Stimulated activated CD8-positive, alpha-beta memory T cell treated with anti-CD3 and anti-CD28 coated beads, Interleukin-12 subunit alpha, Interleukin-12 subunit beta, amount 100 ng/mL, for 1 hour (primary cell): ENCODE results near the gene RNPEPL1.

Experiments
- DNase-seq: peaks from one replicate; pipeline ENCODE4 v3.0.0-alpha.2; 2020; ENCODE audit warnings: low read depth

The RNPEPL1 gene

GRCh38 chr2:240565333-240566202 lies 2.7 kb upstream of the RNPEPL1 start:
- DNase-seq: peak; percentile 88

- DNase-seq: peak; percentile 87
These were observed 1.8 kb upstream of the RNPEPL1 start for GRCh38 chr2:240566203-240567136.

GRCh38 chr2:240567137-240567871 lies 980 bp upstream of the RNPEPL1 start:
- no peak for DNase-seq

GRCh38 chr2:240568678-240569522 lies 616 bp downstream of the RNPEPL1 start:
- peak; percentile 30 for DNase-seq

DNA sequence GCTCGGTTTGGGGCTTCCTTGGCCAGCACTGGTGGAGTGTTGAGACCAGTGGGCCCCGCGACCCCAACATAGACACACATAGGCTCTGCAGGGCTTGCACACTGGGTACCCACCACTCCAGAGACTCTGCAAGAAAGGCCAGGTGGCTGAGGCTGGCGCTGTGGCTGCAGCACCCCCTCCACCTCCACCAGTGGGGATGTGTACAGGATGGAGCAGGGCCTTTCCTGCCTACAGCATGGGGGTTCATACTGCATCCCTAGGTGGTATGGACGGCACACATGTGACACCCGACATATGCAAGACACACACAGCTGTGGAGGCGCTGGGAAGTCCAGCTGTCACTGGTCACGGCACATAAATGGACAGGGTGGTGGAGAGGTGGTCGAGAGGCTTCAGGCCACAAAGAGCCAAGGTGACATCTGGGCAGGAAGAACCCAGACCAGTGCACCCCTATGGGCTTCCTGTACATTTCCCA lies 1.3 kb downstream of the RNPEPL1 start:
- no peak for DNase-seq

GRCh38 chr2:240569998-240570530 lies 1.8 kb downstream of the RNPEPL1 start:
- no peak for DNase-seq

GRCh38 chr2:240570531-240571313 lies 2.4 kb downstream of the RNPEPL1 start:
- no peak for DNase-seq

DNA sequence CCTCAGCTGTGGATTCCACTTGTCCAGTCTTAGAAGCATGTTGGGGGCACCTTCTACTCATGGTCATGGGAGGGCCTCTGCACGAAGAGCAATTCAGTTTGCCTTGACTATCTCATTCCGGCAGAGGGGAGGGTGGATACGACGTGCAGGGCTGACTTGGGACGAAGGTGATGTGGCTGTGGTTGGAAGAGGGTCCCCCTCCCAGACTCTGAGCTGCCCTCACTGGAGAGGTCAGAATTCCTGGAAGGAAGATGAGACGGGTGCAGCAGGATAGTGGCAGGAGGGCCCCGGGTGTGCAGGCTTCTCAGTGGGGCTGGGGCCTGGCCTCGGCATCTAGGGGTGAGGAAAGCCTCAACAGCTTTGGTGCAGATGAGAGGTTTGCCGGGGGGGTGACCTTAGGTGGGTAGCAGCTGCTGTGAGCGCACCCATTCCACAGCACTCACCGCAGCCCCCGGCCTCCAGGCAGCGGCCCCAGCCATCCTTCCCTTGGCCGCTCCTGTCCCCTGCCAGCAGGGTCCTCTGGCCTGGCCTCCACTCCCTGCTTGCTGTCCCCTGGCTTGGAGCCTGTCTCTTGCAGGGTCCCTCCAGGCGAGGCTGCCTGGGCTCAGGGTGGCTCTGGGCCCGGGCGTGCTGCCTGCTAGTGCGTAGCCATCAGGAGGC lies 3.2 kb downstream of the RNPEPL1 start:
- DNase-seq: no peak

- DNase-seq: no peak
These were observed 4.1 kb downstream of the RNPEPL1 start for GRCh38 chr2:240572141-240573031.

DNA sequence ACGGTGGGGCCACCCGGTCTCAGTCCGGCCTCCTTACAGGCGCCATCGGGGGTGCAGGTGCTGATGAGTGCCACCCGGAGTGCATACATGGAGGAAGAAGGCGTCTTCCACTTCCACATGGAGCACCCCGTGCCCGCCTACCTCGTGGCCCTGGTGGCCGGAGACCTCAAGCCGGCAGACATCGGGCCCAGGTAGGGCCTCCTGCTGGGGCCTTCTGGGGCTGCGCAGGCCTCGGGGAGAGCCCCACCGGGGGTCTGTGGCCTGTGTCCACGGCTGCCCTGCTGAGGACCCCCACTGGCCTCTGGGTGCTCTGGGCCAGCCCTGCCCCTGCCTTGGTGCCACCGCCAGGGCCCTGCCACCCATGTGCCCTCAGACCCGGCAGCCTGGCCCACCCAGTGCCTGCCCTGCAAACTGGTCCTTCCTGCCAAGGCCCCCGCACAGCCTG lies 4.8 kb downstream of the RNPEPL1 start:
- no peak for DNase-seq

- no peak for DNase-seq
These were observed 5.5 kb downstream of the RNPEPL1 start for GRCh38 chr2:240573516-240574385.

GRCh38 chr2:240574386-240575100 lies 6.3 kb downstream of the RNPEPL1 start:
- DNase-seq: no peak

DNA sequence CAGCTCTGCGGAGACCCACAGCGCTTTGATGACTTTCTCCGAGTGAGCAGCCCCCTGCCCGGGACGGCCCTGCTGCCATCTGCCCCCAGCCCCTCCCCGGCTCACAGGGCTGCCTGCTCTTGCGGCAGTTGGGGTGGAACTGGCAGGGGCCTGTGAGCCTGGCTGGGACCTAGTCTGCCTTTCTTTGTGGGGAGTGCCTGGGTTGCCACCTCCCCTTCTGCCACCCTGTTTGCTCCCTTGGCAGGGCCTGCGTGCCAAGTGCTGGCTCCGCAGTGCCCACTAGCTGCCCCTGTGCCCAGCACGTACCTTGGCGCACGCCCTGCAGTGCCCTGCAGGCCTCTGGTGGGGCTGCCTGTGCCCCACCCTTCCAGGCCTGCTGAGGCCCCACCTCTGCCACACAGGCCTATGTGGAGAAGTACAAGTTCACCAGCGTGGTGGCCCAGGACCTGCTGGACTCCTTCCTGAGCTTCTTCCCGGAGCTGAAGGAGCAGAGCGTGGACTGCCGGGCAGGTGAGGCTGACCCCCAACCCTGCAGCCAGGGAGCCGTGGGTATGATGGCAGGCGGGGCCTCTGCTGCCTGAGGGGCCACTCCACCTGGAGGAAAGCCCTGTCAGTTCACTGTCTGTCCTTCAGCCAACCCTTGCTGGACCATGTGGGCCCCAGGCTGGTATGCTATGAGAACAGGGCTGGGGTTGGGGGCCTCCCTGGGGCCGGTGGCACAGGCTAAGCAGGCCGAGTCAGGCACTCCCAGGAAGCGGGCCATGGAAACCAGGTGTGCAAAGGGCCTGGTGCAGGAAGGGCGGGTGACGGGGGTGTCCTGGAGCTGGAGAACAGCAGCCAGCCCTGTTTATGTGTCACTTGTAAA lies 7.0 kb downstream of the RNPEPL1 start:
- DNase-seq: no peak

- no peak for DNase-seq
These were observed 7.8 kb downstream of the RNPEPL1 start for GRCh38 chr2:240576036-240576435.

DNA sequence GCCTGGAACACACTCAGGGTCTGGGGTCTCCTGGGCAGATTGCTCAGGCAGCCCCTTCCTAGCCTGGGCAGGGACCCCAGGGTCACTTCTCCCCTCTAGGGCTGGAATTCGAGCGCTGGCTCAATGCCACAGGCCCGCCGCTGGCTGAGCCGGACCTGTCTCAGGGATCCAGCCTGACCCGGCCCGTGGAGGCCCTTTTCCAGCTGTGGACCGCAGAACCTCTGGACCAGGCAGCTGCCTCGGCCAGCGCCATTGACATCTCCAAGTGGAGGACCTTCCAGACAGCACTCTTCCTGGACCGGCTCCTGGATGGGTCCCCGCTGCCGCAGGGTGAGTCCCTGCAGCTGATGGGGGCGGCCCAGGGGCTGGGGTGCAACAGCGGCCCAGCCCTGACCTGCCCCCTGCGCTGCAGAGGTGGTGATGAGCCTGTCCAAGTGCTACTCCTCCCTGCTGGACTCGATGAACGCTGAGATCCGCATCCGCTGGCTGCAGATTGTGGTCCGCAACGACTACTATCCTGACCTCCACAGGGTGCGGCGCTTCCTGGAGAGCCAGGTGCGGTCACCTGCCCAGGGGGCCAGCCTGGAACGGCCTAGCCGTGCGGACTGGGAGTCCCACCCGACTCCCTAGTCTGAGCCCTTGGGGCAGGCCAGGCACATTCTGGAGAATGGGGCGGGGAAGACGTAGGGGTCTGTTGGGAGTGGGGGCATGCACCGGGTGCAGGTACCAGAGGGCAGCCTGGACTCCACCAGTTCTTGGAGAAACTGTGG lies 8.3 kb downstream of the RNPEPL1 start:
- no peak for DNase-seq
